Measurements from ENCODE around the gene MYADML2. TPM values are rescaled to one million over a fixed set of nuclear protein-coding genes. Genes with fewer than 3 reads are reported as not detected.

Gene MYADML2
- total RNA-seq, 1 experiment from 2014 or later = 0.46 TPM

DNA sequence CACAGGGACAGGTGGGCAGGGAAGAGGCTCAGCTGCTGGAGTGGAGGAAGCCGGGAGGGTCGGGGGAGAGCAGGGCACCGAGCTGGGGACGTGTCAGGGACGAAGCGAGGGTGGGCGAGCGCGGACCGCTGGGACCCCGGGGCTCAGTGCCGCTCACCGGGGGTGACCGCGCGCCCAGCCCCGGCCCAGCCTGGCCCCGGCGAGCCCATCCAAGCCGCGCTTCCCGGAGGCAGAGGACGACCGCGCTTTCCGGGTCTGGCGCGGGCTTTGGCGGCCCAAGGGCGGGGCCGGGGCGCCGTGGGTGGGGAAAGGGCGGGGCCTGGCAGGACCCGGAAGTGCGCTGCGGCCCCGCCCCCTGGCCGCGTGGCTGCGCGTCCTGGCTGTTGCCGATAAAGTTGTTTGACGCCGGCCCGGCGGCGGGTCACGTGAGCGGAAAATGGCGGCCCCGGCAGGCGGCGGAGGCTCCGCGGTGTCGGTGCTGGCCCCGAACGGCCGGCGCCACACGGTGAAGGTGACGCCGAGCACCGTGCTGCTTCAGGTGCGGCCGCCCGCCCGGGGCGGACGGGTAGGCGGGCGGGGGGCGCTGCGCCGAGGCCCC is 30.3 kb upstream of the MYADML2 start, which contains the start of gene ASPSCR1 (continued):
- TF ChIP-seq, protein P1, sequence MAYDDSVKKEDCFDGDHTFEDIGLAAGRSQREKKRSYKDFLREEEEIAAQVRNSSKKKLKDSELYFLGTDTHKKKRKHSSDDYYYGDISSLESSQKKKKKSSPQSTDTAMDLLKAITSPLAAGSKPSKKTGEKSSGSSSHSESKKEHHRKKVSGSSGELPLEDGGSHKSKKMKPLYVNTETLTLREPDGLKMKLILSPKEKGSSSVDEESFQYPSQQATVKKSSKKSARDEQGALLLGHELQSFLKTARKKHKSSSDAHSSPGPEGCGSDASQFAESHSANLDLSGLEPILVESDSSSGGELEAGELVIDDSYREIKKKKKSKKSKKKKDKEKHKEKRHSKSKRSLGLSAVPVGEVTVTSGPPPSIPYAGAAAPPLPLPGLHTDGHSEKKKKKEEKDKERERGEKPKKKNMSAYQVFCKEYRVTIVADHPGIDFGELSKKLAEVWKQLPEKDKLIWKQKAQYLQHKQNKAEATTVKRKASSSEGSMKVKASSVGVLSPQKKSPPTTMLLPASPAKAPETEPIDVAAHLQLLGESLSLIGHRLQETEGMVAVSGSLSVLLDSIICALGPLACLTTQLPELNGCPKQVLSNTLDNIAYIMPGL (CRISPR knock-in tag; IDR thresholded peaks at IDR 0.05) = no peak
- TF ChIP-seq, protein P2, sequence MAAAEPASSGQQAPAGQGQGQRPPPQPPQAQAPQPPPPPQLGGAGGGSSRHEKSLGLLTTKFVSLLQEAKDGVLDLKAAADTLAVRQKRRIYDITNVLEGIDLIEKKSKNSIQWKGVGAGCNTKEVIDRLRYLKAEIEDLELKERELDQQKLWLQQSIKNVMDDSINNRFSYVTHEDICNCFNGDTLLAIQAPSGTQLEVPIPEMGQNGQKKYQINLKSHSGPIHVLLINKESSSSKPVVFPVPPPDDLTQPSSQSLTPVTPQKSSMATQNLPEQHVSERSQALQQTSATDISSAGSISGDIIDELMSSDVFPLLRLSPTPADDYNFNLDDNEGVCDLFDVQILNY (CRISPR knock-in tag; IDR thresholded peaks at IDR 0.05) = peak; percentile 52; the same call in 1 of the 2 replicates
- TF ChIP-seq, protein P3, sequence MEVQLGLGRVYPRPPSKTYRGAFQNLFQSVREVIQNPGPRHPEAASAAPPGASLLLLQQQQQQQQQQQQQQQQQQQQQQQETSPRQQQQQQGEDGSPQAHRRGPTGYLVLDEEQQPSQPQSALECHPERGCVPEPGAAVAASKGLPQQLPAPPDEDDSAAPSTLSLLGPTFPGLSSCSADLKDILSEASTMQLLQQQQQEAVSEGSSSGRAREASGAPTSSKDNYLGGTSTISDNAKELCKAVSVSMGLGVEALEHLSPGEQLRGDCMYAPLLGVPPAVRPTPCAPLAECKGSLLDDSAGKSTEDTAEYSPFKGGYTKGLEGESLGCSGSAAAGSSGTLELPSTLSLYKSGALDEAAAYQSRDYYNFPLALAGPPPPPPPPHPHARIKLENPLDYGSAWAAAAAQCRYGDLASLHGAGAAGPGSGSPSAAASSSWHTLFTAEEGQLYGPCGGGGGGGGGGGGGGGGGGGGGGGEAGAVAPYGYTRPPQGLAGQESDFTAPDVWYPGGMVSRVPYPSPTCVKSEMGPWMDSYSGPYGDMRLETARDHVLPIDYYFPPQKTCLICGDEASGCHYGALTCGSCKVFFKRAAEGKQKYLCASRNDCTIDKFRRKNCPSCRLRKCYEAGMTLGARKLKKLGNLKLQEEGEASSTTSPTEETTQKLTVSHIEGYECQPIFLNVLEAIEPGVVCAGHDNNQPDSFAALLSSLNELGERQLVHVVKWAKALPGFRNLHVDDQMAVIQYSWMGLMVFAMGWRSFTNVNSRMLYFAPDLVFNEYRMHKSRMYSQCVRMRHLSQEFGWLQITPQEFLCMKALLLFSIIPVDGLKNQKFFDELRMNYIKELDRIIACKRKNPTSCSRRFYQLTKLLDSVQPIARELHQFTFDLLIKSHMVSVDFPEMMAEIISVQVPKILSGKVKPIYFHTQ (CRISPR knock-in tag; IDR thresholded peaks at IDR 0.05) = no peak
- TF ChIP-seq FOXP1 (CRISPR knock-in tag; IDR thresholded peaks at IDR 0.05; ENCODE audit: borderline replicate concordance) (peak; percentile 71; the same call in 1 of the 2 replicates), NR3C1 (CRISPR knock-in tag; conservative IDR thresholded peaks at IDR 0.05; ENCODE audit: low read depth) (no peak), ELF4 (CRISPR knock-in tag; IDR thresholded peaks at IDR 0.05; ENCODE audit: low read depth) (peak; percentile 54; the same call in 1 of the 2 replicates), FOXK1 (CRISPR knock-in tag; IDR thresholded peaks at IDR 0.05) (peak; percentile 94), TEAD4 (CRISPR knock-in tag; IDR thresholded peaks at IDR 0.05) (no peak), NR1H2 (CRISPR knock-in tag; IDR thresholded peaks at IDR 0.05) (no peak), PRRX2 (CRISPR knock-in tag; IDR thresholded peaks at IDR 0.05) (no peak), IRF2 (CRISPR knock-in tag; IDR thresholded peaks at IDR 0.05; ENCODE audit: borderline replicate concordance, low read depth) (no peak), ATF1 (CRISPR knock-in tag; IDR thresholded peaks at IDR 0.05) (no peak), ZNF121 (CRISPR knock-in tag; IDR thresholded peaks at IDR 0.05) (no peak), ZBTB21 (CRISPR knock-in tag; IDR thresholded peaks at IDR 0.05; ENCODE audit: borderline replicate concordance) (0 out of 2 replicates have a peak, but pooled peaks have one; percentile 26), KAT7 (CRISPR knock-in tag; IDR thresholded peaks at IDR 0.05; ENCODE audit: borderline replicate concordance) (0 out of 2 replicates have a peak, but pooled peaks have one; percentile 45), ZNF219 (CRISPR knock-in tag; IDR thresholded peaks at IDR 0.05; ENCODE audit: borderline replicate concordance) (no peak; the same call in 1 of the 2 replicates), NFE2L1 (CRISPR knock-in tag; IDR thresholded peaks at IDR 0.05) (no peak), NFYB (CRISPR knock-in tag; conservative IDR thresholded peaks at IDR 0.05; ENCODE audit: low read depth) (no peak), TCF7 (CRISPR knock-in tag; IDR thresholded peaks at IDR 0.05; ENCODE audit: low read depth) (no peak)
- TF ChIP-seq, protein P4, sequence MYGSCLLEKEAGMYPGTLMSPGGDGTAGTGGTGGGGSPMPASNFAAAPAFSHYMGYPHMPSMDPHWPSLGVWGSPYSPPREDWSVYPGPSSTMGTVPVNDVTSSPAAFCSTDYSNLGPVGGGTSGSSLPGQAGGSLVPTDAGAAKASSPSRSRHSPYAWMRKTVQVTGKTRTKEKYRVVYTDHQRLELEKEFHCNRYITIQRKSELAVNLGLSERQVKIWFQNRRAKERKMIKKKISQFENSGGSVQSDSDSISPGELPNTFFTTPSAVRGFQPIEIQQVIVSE (CRISPR knock-in tag; IDR thresholded peaks at IDR 0.05; ENCODE audit: borderline replicate concordance) = no peak
- TF ChIP-seq, protein P5, sequence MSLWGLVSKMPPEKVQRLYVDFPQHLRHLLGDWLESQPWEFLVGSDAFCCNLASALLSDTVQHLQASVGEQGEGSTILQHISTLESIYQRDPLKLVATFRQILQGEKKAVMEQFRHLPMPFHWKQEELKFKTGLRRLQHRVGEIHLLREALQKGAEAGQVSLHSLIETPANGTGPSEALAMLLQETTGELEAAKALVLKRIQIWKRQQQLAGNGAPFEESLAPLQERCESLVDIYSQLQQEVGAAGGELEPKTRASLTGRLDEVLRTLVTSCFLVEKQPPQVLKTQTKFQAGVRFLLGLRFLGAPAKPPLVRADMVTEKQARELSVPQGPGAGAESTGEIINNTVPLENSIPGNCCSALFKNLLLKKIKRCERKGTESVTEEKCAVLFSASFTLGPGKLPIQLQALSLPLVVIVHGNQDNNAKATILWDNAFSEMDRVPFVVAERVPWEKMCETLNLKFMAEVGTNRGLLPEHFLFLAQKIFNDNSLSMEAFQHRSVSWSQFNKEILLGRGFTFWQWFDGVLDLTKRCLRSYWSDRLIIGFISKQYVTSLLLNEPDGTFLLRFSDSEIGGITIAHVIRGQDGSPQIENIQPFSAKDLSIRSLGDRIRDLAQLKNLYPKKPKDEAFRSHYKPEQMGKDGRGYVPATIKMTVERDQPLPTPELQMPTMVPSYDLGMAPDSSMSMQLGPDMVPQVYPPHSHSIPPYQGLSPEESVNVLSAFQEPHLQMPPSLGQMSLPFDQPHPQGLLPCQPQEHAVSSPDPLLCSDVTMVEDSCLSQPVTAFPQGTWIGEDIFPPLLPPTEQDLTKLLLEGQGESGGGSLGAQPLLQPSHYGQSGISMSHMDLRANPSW (CRISPR knock-in tag; conservative IDR thresholded peaks at IDR 0.05; ENCODE audit: low read depth) = no peak
- TF ChIP-seq, protein P6, sequence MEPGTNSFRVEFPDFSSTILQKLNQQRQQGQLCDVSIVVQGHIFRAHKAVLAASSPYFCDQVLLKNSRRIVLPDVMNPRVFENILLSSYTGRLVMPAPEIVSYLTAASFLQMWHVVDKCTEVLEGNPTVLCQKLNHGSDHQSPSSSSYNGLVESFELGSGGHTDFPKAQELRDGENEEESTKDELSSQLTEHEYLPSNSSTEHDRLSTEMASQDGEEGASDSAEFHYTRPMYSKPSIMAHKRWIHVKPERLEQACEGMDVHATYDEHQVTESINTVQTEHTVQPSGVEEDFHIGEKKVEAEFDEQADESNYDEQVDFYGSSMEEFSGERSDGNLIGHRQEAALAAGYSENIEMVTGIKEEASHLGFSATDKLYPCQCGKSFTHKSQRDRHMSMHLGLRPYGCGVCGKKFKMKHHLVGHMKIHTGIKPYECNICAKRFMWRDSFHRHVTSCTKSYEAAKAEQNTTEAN (CRISPR knock-in tag; IDR thresholded peaks at IDR 0.05) = no peak
- TF ChIP-seq, protein P7, sequence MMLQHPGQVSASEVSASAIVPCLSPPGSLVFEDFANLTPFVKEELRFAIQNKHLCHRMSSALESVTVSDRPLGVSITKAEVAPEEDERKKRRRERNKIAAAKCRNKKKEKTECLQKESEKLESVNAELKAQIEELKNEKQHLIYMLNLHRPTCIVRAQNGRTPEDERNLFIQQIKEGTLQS (CRISPR knock-in tag; conservative IDR thresholded peaks at IDR 0.05) = no peak
- TF ChIP-seq, protein P8, sequence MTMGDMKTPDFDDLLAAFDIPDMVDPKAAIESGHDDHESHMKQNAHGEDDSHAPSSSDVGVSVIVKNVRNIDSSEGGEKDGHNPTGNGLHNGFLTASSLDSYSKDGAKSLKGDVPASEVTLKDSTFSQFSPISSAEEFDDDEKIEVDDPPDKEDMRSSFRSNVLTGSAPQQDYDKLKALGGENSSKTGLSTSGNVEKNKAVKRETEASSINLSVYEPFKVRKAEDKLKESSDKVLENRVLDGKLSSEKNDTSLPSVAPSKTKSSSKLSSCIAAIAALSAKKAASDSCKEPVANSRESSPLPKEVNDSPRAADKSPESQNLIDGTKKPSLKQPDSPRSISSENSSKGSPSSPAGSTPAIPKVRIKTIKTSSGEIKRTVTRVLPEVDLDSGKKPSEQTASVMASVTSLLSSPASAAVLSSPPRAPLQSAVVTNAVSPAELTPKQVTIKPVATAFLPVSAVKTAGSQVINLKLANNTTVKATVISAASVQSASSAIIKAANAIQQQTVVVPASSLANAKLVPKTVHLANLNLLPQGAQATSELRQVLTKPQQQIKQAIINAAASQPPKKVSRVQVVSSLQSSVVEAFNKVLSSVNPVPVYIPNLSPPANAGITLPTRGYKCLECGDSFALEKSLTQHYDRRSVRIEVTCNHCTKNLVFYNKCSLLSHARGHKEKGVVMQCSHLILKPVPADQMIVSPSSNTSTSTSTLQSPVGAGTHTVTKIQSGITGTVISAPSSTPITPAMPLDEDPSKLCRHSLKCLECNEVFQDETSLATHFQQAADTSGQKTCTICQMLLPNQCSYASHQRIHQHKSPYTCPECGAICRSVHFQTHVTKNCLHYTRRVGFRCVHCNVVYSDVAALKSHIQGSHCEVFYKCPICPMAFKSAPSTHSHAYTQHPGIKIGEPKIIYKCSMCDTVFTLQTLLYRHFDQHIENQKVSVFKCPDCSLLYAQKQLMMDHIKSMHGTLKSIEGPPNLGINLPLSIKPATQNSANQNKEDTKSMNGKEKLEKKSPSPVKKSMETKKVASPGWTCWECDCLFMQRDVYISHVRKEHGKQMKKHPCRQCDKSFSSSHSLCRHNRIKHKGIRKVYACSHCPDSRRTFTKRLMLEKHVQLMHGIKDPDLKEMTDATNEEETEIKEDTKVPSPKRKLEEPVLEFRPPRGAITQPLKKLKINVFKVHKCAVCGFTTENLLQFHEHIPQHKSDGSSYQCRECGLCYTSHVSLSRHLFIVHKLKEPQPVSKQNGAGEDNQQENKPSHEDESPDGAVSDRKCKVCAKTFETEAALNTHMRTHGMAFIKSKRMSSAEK (CRISPR knock-in tag; IDR thresholded peaks at IDR 0.05; ENCODE audit: borderline replicate concordance) = no peak
